AG04449 (cell line): ENCODE measurements around the gene CAP2.
"Not testable (repeated sequence)": the region's sequence is repeated elsewhere in the genome, so short reads cannot be mapped to it uniquely, and the experiment has no call there.

Source experiments
- CTCF ChIA-PET: fragments of 350-600 bp; formaldehyde crosslinking; extraction: SDS; loops from one replicate; lab custom pipeline; 2021; ENCODE audit warnings: antibody characterized with exemption; lab: Yijun Ruan, JAX
- POLR2A ChIA-PET: fragments of 400-600, 350-600 bp; formaldehyde crosslinking; extraction: SDS; loops from one replicate; lab custom pipeline; 2020; ENCODE audit warnings: antibody characterized with exemption, inconsistent platforms; lab: Yijun Ruan, JAX
- DNase-seq: peaks from one replicate; pipeline ENCODE4 v3.0.0-alpha.2; 2010; ENCODE audit warnings: low read depth, low spot score
- H3K4me3 ChIP-seq: 2 replicates; pipeline ENCODE4 v1.5.1; 2011; ENCODE audit warnings: low read depth, mild to moderate bottlenecking, control low read depth, low read length
- CTCF ChIP-seq: IDR thresholded peaks from one replicate; pipeline ENCODE4 v1.5.1; 2011; ENCODE audit warnings: mild to moderate bottlenecking, moderate library complexity, low read length, control low read depth, inconsistent platforms; ENCODE audit not compliant: insufficient read depth; ENCODE audit errors: missing control alignments

Gene CAP2

GRCh38 chr6:17427062-17427461 lies 33.7 kb downstream of the CAP2 start:
- no peak for TF ChIP-seq CTCF
- ChIA-PET CTCF (no interaction called here), POLR2A (no interaction called here)
- H3K4me3 ChIP-seq, result no peak overlapping the region
- no peak for DNase-seq

GRCh38 chr6:17427617-17428016 lies 34.2 kb downstream of the CAP2 start:
- H3K4me3 ChIP-seq, result no peak overlapping the region
- ChIA-PET CTCF (no interaction called here), POLR2A (no interaction called here)
- DNase-seq, result no peak
- no peak for TF ChIP-seq CTCF

- POLR2A ChIA-PET, H3K4me3 ChIP-seq, DNase-seq, CTCF ChIA-PET: not testable (repeated sequence)
These were observed 35.3 kb downstream of the CAP2 start for GRCh38 chr6:17428595-17429120.

GRCh38 chr6:17429383-17430061 lies 36.1 kb downstream of the CAP2 start:
- TF ChIP-seq CTCF, result no peak
- H3K4me3 ChIP-seq, result no peak overlapping the region
- DNase-seq, result no peak
- CTCF ChIA-PET, result interaction anchor here (1.0 to 1.1 kb wide), 2 partner anchors 11 to 154 kb away, joined by 3 read pairs; no protein-coding TSS in a partner anchor
- POLR2A ChIA-PET, result no interaction called here

- ChIA-PET CTCF (no interaction called here), POLR2A (interaction anchor here (1.1 to 1.2 kb wide), 2 partner anchors 12 to 14 kb away, joined by 3 to 4 read pairs; no protein-coding TSS in a partner anchor)
- DNase-seq, result no peak
- H3K4me3 ChIP-seq, result no peak overlapping the region
- no peak for TF ChIP-seq CTCF
These were observed 38.2 kb downstream of the CAP2 start for GRCh38 chr6:17431581-17431980.

- DNase-seq, result no peak
- H3K4me3 ChIP-seq, result no peak overlapping the region
- POLR2A ChIA-PET, result no interaction called here
- TF ChIP-seq CTCF, result no peak
- CTCF ChIA-PET, result no interaction called here
These were observed 39.0 kb downstream of the CAP2 start for GRCh38 chr6:17432356-17432755.
